ENCODE measurements around the gene SDS. TPM values are rescaled to one million over a fixed set of nuclear protein-coding genes. Genes with fewer than 3 reads are reported as not detected.

The SDS gene
- total and polyA plus RNA-seq, 2 donors (not counting 3 experiments of a cell fraction or from before 2014, with no cell fraction given), result not detected

GRCh38 chr12:113392988-113393579, 10.6 kb downstream of the SDS start:
- H4K20me1 ChIP-seq (replicated peaks; ENCODE audit: control insufficient read depth, extremely low read depth, insufficient read depth, low read length), result no peaks in the 10 kb centered on the region
- no TSS peak for BruUV-seq (replicated peaks)
- H3K9me1 ChIP-seq (replicated peaks; ENCODE audit: control insufficient read depth, extremely low read depth, insufficient read depth, low read length), result no peaks in the 10 kb centered on the region
- intact Hi-C loops (cut with micrococcal nuclease), result no loop called here
- H3K27ac ChIP-seq (ENCODE audit: insufficient read depth, low read depth, low read length), result no peak overlapping the region
- no peak overlapping the region for H3K4me2 ChIP-seq (ENCODE audit: insufficient read depth, low read length)
- no peaks in the 10 kb centered on the region for H3K9me3 ChIP-seq (replicated peaks; ENCODE audit: control insufficient read depth, insufficient read depth, low read length)
- dilution Hi-C loops (cut with MboI; ENCODE audit: extremely low pct_ligation_motif_present, low sequenced_read_pairs), result no loop called here
- no peak overlapping the region for H2AFZ ChIP-seq (ENCODE audit: low read depth, low read length)
- H3K4me1 ChIP-seq (ENCODE audit: control insufficient read depth, extremely low read depth, insufficient read depth, low read length), result no peaks in the 10 kb centered on the region
- no peaks in the 10 kb centered on the region for H3K79me2 ChIP-seq (ENCODE audit: control insufficient read depth, insufficient read depth, low read length)
- H3K9ac ChIP-seq (replicated peaks; ENCODE audit: extremely low read depth, insufficient read depth, low read length), result no peak overlapping the region
- H3K27me3 ChIP-seq (ENCODE audit: control insufficient read depth in 2 of 2, insufficient read depth in 2 of 2, low read length in 2 of 2), result no peaks in the 10 kb centered on the region
- FAIRE-seq (no peak), DNase-seq (ENCODE audit: low read depth, low spot score) (no peak)
- TF ChIP-seq POLR2AphosphoS5 (IDR thresholded peaks at IDR 0.05; ENCODE audit: insufficient read depth, low read depth, low read length) (no peak), JUN (IDR thresholded peaks at IDR 0.05; ENCODE audit: borderline replicate concordance, insufficient read depth, insufficient read length, low read depth) (no peak), POLR2A (IDR thresholded peaks at IDR 0.05; ENCODE audit: low read depth, low read length) (no peak)
- CTCF ChIA-PET, result no interaction called here
- no peaks in the 10 kb centered on the region for H3K36me3 ChIP-seq (ENCODE audit: control insufficient read depth in 2 of 2, extremely low read depth in 1 of 2, insufficient read depth in 2 of 2, low read length in 2 of 2)
- H3K4me3 ChIP-seq (replicated peaks in 1 of 3; ENCODE audit: insufficient read depth in 1 of 3, low read depth in 1 of 3, low read length in 3 of 3), result no peak overlapping the region
- POLR2A ChIA-PET, result no interaction called here

DNA sequence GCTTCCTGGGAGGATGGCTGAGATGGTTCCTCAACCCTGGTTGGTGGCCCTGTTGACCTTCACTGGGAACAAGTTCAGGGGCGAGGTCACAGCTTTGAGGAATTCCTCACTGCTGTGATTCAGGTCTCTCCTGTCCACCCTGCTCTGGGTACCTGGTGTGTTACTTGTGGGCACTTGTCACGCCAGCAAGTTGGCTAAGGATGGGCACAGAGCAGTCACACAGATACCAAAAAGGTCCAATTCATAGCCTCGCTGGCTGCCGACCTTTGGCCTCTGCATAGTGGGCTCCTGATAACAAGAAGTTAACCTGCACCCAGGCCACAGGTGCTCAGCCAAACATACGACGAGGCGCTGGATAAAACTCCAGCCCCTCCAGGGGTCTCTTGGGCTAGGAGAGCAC, 11.2 kb downstream of the SDS start:
- no peak for FAIRE-seq
- no TSS peak for BruUV-seq (replicated peaks)
- no peak for TF ChIP-seq MYC (IDR thresholded peaks at IDR 0.05; ENCODE audit: low read depth, low read length)
- TF ChIP-seq FOS (IDR thresholded peaks at IDR 0.05; ENCODE audit: borderline replicate concordance, insufficient read depth, low read length), result no peak
- TF ChIP-seq JUN (IDR thresholded peaks at IDR 0.05; ENCODE audit: borderline replicate concordance, insufficient read depth, insufficient read length, low read depth), result no peak
- TF ChIP-seq EZH2 (IDR thresholded peaks at IDR 0.05; ENCODE audit: borderline replicate concordance, low read depth, low read length, severe bottlenecking), result no peak
- no peak for TF ChIP-seq GATA2 (IDR thresholded peaks at IDR 0.05; ENCODE audit: insufficient read depth, insufficient read length, low read depth, low read length)
- TF ChIP-seq, protein P1, sequence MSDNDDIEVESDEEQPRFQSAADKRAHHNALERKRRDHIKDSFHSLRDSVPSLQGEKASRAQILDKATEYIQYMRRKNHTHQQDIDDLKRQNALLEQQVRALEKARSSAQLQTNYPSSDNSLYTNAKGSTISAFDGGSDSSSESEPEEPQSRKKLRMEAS (IDR thresholded peaks at IDR 0.05; ENCODE audit: insufficient read depth, insufficient read length), result no peak
- TF ChIP-seq, protein P2, sequence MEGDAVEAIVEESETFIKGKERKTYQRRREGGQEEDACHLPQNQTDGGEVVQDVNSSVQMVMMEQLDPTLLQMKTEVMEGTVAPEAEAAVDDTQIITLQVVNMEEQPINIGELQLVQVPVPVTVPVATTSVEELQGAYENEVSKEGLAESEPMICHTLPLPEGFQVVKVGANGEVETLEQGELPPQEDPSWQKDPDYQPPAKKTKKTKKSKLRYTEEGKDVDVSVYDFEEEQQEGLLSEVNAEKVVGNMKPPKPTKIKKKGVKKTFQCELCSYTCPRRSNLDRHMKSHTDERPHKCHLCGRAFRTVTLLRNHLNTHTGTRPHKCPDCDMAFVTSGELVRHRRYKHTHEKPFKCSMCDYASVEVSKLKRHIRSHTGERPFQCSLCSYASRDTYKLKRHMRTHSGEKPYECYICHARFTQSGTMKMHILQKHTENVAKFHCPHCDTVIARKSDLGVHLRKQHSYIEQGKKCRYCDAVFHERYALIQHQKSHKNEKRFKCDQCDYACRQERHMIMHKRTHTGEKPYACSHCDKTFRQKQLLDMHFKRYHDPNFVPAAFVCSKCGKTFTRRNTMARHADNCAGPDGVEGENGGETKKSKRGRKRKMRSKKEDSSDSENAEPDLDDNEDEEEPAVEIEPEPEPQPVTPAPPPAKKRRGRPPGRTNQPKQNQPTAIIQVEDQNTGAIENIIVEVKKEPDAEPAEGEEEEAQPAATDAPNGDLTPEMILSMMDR (IDR thresholded peaks at IDR 0.05; ENCODE audit: extremely low read depth in 1 of 2, insufficient read depth in 1 of 2, low read depth in 1 of 2, low read length in 2 of 2), result no peak
- TF ChIP-seq POLR2A (IDR thresholded peaks at IDR 0.05; ENCODE audit: low read depth, low read length), result no peak
- no peak for TF ChIP-seq POLR2AphosphoS5 (IDR thresholded peaks at IDR 0.05; ENCODE audit: insufficient read depth, low read depth, low read length)
- H4K20me1 ChIP-seq (replicated peaks; ENCODE audit: control insufficient read depth, extremely low read depth, insufficient read depth, low read length), result no peaks in the 10 kb centered on the region
- H3K36me3 ChIP-seq (ENCODE audit: control insufficient read depth in 2 of 2, extremely low read depth in 1 of 2, insufficient read depth in 2 of 2, low read length in 2 of 2), result no peaks in the 10 kb centered on the region
- H3K9me3 ChIP-seq (replicated peaks; ENCODE audit: control insufficient read depth, insufficient read depth, low read length), result no peaks in the 10 kb centered on the region
- no peaks in the 10 kb centered on the region for H3K27me3 ChIP-seq (ENCODE audit: control insufficient read depth in 2 of 2, insufficient read depth in 2 of 2, low read length in 2 of 2)
- H3K4me3 ChIP-seq (replicated peaks in 1 of 3; ENCODE audit: insufficient read depth in 1 of 3, low read depth in 1 of 3, low read length in 3 of 3), result no peak overlapping the region
- H3K79me2 ChIP-seq (ENCODE audit: control insufficient read depth, insufficient read depth, low read length), result no peaks in the 10 kb centered on the region
- intact Hi-C loops (cut with micrococcal nuclease) (no loop called here), dilution Hi-C loops (cut with MboI; ENCODE audit: extremely low pct_ligation_motif_present, low sequenced_read_pairs) (no loop called here)
- H3K9ac ChIP-seq (replicated peaks; ENCODE audit: extremely low read depth, insufficient read depth, low read length), result no peak overlapping the region
- no peak overlapping the region for H3K4me2 ChIP-seq (ENCODE audit: insufficient read depth, low read length)
- ChIA-PET POLR2A (no interaction called here), CTCF (no interaction called here)
- H3K27ac ChIP-seq (ENCODE audit: insufficient read depth, low read depth, low read length), result no peak overlapping the region
- H2AFZ ChIP-seq (ENCODE audit: low read depth, low read length), result no peak overlapping the region
- no peaks in the 10 kb centered on the region for H3K4me1 ChIP-seq (ENCODE audit: control insufficient read depth, extremely low read depth, insufficient read depth, low read length)
- no peaks in the 10 kb centered on the region for H3K9me1 ChIP-seq (replicated peaks; ENCODE audit: control insufficient read depth, extremely low read depth, insufficient read depth, low read length)
- DNase-seq (ENCODE audit: low read depth, low spot score), result no peak
